Subcutaneous adipose tissue (tissue), 4 donors: ENCODE results near the gene PTPN14. TPM values are rescaled to one million over a fixed set of nuclear protein-coding genes. Genes with fewer than 3 reads are reported as not detected.

Source experiments
- total RNA-seq, 4 donors: library from RNA; depleted of rRNA; stranded (reverse); fragments of >200 nt; gene quantifications; one replicate each; pipeline ENCODE4 v1.1.0, GENCODE V29; 2016
- TF ChIP-seq, protein P1 (sequence below): fragments of 450-650 bp; IDR thresholded peaks from one replicate; pipeline ENCODE4 v1.5.1; 2016; ENCODE audit warnings: low read depth, mild to moderate bottlenecking, control low read depth, antibody characterized with exemption, moderate library complexity

PTPN14 gene
- total RNA-seq, 4 donors from 2014 or later: 13.1 to 39.2 (median 30.0) TPM

DNA sequence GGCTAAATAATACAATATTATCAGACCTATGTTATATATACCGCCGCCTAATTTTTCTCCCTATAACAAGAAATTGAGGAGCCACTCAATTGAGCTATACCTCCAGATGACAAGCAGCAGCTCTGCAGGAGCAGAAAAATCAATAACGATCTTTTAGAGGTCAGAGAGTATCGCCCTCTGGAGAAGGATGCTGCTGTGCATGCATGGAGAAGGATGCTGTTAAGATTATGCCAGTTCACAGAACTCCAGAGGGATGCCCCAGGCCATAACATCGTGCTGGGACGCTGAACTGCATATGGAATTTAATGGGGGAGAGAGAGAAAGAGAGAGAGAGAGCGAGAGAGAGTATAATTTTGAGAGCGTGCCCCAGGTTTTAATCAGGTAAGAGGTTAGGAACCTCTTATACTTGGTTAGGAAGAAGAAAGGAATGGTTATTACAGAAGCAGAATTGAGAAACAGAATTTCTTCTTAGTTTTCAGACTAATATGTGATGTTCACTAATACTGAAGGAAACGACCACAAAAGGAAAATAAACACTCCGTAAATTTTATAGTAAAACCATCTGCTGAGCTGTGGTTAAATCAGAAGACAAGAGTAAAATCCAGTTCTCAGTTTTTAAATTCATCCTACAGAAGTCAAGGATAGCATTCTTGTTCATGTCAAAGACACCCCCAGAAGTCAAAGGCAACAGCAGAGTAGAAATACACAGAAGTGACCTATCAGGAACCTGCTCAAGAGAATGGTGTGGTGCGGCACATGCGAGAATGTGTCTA lies 159.3 kb downstream of the PTPN14 start:
- TF ChIP-seq, protein P1, sequence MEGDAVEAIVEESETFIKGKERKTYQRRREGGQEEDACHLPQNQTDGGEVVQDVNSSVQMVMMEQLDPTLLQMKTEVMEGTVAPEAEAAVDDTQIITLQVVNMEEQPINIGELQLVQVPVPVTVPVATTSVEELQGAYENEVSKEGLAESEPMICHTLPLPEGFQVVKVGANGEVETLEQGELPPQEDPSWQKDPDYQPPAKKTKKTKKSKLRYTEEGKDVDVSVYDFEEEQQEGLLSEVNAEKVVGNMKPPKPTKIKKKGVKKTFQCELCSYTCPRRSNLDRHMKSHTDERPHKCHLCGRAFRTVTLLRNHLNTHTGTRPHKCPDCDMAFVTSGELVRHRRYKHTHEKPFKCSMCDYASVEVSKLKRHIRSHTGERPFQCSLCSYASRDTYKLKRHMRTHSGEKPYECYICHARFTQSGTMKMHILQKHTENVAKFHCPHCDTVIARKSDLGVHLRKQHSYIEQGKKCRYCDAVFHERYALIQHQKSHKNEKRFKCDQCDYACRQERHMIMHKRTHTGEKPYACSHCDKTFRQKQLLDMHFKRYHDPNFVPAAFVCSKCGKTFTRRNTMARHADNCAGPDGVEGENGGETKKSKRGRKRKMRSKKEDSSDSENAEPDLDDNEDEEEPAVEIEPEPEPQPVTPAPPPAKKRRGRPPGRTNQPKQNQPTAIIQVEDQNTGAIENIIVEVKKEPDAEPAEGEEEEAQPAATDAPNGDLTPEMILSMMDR: no peak

DNA sequence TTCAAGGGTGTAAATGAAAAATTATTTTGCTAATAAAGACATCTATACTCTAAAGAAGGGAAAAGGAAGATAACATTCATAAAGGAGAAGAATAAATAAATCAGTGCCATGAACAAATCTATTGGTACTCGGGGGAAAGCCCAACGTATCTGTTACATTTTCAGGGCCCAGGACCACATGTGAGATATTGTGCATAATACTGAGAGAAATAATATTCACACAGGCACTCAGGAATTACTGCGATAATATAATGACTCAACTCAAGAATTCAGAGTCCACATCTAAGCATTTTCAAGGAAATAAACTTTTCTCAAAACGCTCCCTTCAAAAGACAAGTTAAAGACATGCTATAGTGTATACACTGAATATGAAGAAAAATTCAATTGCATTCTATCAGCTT lies 161.7 kb downstream of the PTPN14 start:
- TF ChIP-seq, protein P1: no peak

DNA sequence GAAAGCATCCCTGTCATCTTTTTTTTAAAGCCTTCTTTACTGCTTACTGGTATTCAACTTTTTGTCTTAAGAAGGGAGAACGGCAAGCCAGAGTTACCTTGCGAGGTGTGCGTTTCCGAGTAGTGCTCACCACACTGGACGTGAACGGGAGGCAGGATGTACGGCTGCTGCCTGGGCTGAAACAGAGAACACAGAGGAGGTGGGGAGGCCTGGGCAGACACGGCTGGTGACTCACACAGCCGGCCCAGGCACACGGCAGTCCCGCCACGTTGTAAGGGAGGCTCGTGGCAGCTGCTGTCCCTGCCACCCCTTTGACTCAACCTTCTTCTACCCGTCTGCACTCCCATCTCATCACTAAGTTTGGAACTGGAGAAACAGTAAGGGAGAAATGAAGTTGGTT lies 164.7 kb downstream of the PTPN14 start:
- TF ChIP-seq, protein P1: no peak

DNA sequence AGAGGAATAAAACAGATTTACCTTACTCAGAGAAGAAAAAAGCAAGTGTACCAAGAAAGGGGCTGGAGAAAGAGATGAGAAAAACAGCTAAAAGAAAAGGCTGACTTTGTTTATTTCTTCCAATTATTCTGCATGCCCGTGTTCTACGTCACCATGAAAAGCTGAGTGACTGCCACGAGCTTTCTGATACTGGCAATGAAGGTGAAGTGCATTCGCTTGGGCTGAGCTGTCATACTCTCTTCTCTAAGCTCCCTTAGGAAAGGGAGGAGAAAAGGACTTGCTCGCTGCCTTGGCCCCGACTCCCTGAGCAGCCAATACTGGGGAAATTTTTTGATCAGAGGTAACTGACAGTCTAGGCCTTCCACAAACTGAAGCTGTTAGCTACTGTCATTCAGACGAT lies 165.1 kb downstream of the PTPN14 start:
- TF ChIP-seq, protein P1: no peak

DNA sequence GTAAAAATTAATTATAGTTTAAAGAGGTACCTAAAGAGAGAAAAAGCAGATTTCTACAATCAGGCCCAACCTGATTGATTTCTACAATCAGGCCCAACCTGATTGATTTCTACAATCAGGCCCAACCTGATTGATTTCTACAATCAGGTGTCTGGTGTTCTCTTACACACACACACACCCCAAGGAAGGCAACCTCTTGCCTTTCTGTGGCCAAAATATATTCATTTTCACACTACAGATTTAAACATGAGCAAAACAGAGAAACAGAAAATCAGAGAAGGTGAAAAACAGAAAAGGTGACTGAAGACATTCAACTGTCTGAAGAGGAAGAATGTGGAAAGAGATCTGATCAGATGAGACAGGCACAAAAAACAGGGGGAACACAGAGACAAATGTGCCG lies 166.0 kb downstream of the PTPN14 start:
- TF ChIP-seq, protein P1: no peak

DNA sequence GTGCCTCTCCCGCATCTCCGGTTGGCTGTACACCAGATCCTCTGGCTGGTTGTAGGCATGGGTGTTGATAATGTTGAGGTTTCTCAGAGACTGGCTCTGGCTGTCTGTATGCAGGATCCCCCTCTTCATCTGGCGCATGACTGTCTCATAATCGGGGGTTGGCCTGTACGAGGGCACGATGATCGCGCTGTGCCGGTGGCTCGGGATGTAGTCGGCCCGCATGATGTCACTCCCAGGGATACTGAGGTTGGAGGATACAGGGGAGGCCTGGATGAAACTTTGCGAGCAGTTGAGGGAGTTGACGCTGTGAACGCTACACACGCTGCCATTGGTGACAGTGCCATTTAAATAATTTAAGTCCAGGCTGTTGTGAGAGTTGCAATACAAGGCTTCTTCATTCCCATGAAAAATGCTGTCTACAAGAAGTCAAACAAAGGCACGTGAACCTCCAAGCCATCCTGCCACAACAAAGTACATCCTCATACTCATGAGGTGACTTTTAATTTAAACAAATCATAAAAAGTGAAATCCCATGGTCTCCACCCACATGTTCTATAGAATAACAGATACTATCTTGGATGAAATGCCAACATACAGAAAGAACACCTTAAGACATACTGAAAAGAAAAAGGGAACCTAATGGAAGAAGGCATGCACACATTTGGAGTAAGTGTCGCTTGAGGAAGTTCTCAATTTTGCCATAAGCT lies 166.9 kb downstream of the PTPN14 start:
- TF ChIP-seq, protein P1: no peak
